ENCODE data around the gene ETDB. TPM values are rescaled to one million over a fixed set of nuclear protein-coding genes. Genes with fewer than 3 reads are reported as not detected.

The ETDB gene
- total RNA-seq, 1 donor from 2014 or later: not detected

Other genes starting within 250 kb of the ETDB start
- 13.8 and 18.7 TPM in 2 replicates for gene MOSPD1, start 205.3 kb downstream of the ETDB start, total RNA-seq
- 0.29 and 0.76 TPM in 2 replicates for gene SMIM10, start 129.5 kb downstream of the ETDB start, total RNA-seq
- 13.7 and 15.8 TPM in 2 replicates for gene RTL8B, start 98.0 kb downstream of the ETDB start, total RNA-seq
- 128 and 160 TPM in 2 replicates for gene RTL8C, start 88.2 kb downstream of the ETDB start, total RNA-seq
- 27.3 and 36.7 TPM in 2 replicates for gene RTL8A, start 68.4 kb downstream of the ETDB start, total RNA-seq
- 0.23 and 0.24 TPM in 2 replicates for gene SMIM10L2B, start 21.8 kb downstream of the ETDB start, total RNA-seq
- not detected in 2 replicates for gene CT55, start 50.9 kb upstream of the ETDB start, total RNA-seq
- gene ETDA, start 131.5 kb upstream of the ETDB start, total RNA-seq: not detected in 2 replicates
- not detected in 2 replicates for gene ETDC, start 189.0 kb upstream of the ETDB start, total RNA-seq
- 5.5 and 9.6 TPM in 2 replicates for gene ZNF75D, start 223.6 kb upstream of the ETDB start, total RNA-seq
- gene ZNF449, start 224.3 kb upstream of the ETDB start, total RNA-seq: 11.6 and 12.5 TPM in 2 replicates

Measured in glomerular endothelial cell (primary cell).